ENCODE measurements around the gene FEZ2. TPM values are rescaled to one million over a fixed set of nuclear protein-coding genes. Genes with fewer than 3 reads are reported as not detected.

The FEZ2 gene
- total RNA-seq, 1 donor from 2014 or later = 38.3 TPM

DNA sequence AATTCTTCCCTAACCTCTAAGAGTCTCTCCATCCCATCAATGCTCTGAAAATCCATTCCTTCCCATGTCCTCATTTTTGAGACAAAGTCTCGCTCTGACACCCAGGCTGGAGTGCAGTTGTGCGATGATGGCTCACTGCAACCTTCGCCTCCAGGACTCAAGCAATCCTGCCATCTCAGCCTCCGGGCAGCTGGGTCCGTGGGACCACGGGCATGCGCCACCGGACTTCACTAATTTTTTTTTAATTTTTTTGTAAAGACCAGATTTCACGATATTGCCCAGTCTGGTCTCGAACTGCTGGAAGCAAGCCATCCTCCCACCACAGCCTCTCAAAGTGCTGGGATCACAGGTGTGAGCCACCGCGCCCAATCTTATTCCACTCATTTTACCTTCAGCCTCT, 1.6 kb downstream of the FEZ2 start:
- intact Hi-C loops (cut with DNase I) = loop anchor here (10.0 kb wide), 1 partner anchor 242 kb away; the partner anchor contains the start of gene CRIM1
- ATAC-seq (ENCODE audit: poor library complexity) (no peak), DNase-seq (no peak)

DNA sequence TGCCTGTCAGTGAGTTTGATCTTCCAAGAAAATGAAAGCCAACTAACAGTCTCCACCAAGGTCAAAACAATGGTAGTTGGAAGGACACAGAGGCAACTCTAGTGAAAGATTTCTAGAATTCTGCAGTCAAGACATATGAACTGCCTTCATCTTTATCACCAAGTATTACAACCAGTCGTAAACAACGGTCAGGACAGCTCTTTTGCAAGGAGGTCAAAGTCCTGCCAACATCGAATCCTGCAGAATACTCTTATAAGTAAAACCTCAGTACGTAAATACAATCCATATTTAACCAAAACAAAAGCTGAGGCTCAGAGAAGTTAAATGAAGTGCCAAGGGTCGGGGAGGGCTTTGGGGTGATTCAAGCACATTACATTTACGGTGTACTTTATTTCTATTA, 3.1 kb downstream of the FEZ2 start:
- no peak for ATAC-seq (ENCODE audit: poor library complexity)
- DNase-seq = no peak
- intact Hi-C loops (cut with DNase I) = loop anchor here (10.0 kb wide), 1 partner anchor 240 kb away; the partner anchor contains the start of gene CRIM1

DNA sequence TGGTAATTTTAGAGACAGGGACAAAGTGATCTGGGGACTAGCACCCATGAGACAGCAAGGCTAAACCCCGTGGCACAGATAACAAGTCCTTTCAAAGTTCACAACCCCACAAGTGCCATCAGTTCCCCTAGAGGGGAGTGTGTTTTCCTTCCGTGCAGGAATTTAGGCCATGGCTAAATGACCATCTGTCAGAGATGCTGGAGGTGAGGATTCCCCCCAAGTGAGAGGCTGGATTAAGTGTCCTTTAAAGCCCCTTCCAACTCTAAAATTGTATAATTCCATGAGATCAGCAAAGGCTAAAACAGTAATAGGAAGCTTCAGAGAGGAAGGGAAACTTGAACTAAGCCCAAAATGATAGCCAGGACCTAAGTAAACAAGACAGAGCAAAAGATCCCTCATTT, 8.7 kb downstream of the FEZ2 start:
- peak; percentile 80 for ATAC-seq (ENCODE audit: poor library complexity)

DNA sequence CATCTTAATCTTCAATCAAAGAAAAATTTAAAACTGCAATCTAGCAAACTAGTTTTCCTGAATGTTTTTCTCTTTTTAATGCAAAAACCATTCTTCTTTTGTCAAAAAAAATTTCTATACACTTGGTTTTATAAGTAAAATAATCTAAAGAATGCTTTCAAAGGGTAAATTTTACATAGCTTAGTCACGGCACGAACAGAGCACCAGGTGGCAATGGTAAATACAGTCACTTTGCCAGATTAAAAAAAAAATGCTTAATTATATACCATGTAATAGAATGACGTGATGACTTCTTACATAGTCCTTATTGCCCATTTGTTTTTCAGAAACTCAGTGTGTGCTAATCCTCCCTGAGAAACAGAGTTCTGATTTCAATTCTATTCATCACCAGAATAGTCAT, 10.4 kb downstream of the FEZ2 start:
- DNase-seq = no peak
- no peak for ATAC-seq (ENCODE audit: poor library complexity)
- intact Hi-C loops (cut with DNase I) = no loop called here

More for the DNA sequence above, 8.7 kb downstream of the FEZ2 start:
- DNase-seq = no peak
- intact Hi-C loops (cut with DNase I) = no loop called here

DNA sequence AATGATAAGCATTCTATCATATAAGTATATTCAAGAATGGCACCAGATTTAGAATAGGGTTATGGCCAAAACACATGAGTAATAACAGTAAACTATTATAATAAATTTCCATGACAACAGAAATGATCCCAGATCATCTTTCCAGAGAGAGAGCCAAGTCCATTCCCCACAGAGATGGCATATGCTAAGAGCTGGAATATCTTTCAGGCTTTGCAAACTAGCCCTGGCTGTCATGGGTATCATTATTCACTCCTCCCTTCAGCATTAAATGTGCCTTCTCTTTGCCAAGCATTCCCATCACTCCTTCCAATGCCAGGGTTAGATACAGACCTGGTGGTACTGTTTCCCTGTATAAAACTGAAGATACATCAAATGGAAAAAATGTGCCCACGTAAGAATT, 10.9 kb downstream of the FEZ2 start:
- DNase-seq = no peak
- intact Hi-C loops (cut with DNase I) = no loop called here
- no peak for ATAC-seq (ENCODE audit: poor library complexity)

DNA sequence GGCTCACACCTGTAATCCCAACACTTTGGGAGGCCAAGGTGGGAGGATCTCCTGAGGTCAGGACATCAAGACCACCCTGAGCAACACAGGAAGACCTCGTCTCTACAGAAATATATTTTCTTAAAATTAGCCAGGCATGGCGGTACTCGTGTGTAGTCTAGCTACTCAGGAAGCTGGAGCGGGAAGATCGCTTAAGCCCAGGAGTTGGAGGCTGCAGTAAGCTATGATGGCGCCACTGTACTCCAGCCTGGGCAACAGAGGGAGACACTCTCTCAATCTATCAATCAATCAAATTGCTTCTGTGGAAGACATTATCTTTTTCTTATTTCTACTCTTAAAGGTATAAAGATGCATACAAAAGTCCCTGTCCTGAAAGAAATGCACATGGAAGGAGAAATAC, 11.3 kb downstream of the FEZ2 start:
- DNase-seq (no peak), ATAC-seq (ENCODE audit: poor library complexity) (no peak)
- intact Hi-C loops (cut with DNase I) = no loop called here

DNA sequence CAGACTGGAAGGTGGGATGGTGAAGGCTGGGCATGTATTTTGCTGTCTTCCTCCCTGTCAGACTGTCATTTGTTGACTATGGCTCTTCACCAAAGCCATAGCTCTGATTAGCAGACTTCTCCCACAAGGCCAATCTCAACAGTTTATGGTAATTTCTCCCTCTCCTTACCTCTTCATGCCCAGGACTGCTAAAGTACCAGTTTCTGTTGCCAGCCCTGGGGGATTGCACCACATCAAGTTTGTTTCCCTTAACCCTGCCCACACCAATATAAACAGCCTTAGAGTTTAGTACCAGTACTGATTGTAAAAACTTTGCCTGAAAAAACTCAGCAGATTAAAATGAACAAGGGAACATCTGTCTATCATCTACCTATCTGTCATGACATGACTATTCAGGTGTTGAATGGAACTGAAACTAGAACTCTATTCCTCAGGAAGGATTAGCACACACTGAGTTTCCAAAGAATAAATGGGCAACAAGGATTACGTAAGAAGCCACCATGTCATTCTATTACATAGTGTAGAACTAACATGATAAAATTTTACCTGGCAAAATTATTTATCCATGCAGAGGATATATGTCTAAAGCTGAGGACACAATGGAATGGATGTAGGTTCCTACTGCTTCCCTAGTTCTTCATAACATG, 13.7 kb downstream of the FEZ2 start:
- ATAC-seq (ENCODE audit: poor library complexity) (no peak), DNase-seq (no peak)
- intact Hi-C loops (cut with DNase I) = no loop called here

DNA sequence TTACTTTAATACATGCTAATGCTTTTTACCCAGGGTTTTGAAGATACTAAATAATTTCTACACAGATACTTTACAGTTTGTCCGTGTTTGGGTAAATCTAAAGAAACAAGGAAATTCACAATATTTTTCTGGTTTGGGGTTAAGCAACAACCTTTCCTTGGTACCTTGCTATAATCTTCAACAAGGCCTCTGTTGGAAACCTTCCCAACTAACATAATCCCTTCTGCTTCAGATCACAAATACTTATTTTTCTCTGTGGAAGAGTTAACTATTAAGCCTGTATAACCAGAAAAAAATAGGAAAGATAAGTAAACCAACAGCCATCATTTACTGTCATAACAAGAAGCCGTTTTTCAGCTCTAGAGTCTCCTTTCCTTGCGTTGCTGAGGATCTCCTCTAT, 15.0 kb downstream of the FEZ2 start:
- DNase-seq (no peak), ATAC-seq (ENCODE audit: poor library complexity) (no peak)
- intact Hi-C loops (cut with DNase I) = no loop called here

DNA sequence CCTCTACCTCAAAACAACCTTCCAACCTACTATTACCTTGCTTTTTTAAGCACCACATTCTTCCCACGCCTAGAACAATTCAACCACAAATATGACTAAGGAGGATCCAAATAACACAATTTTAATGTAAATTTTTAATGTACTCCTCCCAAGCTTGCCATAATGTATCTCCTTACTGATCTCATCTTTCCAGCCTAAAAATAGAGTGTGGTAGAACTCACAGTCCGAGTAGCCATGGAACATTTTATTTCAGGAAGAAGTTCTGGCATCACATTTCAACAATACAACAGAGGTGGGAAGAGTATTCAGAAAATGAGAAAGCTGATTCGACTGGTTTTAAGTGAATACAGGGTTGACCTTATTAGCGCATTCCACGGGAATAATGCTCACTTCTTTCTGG, 15.4 kb downstream of the FEZ2 start:
- DNase-seq (no peak), ATAC-seq (ENCODE audit: poor library complexity) (no peak)
- intact Hi-C loops (cut with DNase I) = no loop called here

DNA sequence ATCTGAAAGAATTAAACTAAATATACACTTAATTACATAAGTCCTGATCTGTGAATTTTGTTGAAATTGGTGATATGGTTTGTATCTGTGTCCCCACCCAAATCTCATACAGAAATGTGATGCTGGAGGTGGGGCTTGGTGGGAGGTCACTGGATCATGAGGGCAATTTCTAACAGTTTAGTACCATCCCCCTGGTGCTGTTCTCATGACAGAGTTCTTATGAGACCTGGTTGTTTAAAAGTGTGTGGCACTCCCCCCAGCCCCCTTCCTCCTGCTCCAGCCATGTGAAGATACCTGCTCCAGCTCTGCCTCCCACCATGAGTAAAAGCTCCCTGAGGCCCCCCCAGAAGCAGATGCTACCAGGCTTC, 18.7 kb downstream of the FEZ2 start:
- intact Hi-C loops (cut with DNase I) = no loop called here
- ATAC-seq (ENCODE audit: poor library complexity) (no peak), DNase-seq (no peak)

DNA sequence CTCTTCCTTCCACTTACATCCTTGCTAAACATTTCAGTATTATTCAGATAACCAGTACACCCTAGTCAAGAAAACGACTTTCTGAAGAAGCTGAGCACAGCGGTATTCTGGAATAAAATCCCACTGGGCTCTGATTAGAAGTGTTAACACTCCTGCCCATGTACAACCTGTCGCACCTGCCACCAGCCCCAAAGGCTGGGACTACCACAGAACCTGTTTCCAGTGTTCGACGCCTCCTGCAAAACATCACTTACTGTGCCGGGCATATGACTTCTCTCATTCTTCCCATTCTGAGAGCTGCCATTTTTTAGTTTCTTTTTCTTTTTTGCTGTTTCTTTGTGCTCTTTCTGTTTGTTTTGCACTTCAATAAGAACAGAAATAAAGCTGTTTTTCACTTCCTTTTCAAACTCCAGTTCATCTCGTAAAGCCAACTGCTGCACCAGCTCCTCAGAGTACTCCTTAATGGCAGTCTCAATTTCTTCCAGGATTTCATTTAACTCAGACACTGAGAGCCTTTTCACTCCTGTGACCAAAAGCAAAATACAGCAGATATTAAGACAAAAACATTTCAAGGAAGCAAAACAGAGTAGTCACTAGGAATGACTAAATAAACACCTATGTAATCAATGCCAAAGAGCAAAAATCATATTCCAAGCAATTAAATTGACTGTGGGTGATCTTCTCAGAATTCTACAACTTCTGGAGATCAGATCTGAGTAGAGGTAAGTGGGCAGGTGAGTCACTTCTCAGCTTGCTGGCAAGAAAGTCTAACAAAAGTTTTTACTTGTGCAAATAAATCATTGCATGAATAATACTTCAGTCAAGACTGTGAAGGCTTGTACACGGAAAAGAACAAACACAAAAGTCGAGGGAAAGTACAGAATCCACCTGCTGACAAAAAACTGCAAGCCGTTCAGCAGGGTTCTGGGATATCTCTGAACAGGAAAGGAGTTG, 19.3 kb downstream of the FEZ2 start:
- no peak for ATAC-seq (ENCODE audit: poor library complexity)
- no peak for DNase-seq
- intact Hi-C loops (cut with DNase I) = no loop called here

DNA sequence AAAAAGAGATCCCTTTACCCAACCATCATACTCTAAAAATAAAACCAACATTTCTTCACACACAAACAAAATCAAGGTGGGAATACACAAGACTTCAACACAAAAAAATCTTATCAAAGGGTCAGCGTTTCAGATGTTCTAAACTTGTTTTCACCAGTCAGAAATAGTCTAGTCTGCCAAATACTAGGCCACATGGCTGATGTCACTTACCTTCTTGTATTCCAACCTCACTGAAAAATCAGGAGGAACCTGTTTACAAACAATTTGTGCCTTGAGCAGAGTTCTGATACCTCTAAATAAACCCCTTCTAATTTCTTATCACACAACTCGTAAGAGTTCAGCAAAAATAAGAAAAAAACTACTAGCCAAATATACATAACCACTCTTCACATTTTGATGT, 20.1 kb downstream of the FEZ2 start:
- no peak for DNase-seq
- ATAC-seq (ENCODE audit: poor library complexity) = no peak

DNA sequence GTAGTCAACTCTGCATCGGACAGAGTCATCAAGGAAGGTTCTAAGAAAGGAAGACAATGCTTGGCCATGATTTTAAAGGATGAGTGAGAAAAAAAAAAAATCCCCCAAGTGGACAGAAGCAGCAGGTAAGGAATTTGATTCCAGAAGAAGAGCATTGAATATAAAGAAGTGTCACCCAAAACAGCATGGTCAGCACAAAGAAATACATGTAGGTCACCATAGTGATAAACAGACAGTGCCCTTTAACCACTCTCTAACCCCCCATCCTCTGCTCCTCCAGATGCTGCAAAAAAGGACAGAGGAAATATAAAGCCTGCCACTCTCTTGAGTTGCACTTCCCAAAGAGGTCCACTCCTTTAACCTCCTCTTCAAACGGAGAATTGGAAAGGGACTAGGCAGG, 23.4 kb downstream of the FEZ2 start:
- no peak for DNase-seq
- ATAC-seq (ENCODE audit: poor library complexity) = no peak
- intact Hi-C loops (cut with DNase I) = no loop called here

More for the DNA sequence above, 20.1 kb downstream of the FEZ2 start:
- intact Hi-C loops (cut with DNase I) = no loop called here

DNA sequence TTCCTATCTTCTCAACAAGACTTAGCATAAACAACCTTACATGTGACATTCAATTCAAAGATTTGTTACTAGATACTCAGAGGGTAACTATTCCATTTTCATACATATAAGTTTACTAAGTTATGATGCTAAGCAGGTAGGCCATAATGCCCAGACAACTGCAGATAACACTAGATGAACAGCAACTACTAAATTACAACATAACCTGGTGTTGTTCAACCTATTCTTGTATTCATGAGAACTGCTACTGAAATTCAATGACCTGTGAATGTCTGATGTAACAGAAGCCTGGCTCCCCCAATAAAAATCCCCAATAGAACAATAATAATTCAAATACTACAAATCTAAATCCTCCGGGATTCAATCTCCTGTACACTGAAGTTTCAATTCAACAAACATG, 24.8 kb downstream of the FEZ2 start:
- DNase-seq (no peak), ATAC-seq (ENCODE audit: poor library complexity) (no peak)
- intact Hi-C loops (cut with DNase I) = no loop called here

DNA sequence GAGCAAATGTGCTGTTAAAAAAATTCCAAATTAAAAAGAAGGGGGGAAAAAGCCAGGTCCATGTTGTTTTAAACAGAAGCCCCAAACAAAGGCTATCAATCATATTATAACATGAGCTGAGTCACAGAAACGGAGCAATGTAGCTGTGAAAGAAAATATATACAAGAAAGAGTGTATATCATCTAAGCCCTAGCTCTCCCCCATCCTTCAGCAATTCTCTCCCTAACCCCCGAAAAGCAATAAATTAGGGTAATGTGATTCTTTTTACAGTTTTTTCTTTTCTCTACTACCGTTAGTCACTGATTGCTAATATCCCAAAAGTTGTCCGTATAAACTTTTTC, 25.3 kb downstream of the FEZ2 start:
- DNase-seq (no peak), ATAC-seq (ENCODE audit: poor library complexity) (no peak)
- intact Hi-C loops (cut with DNase I) = no loop called here

DNA sequence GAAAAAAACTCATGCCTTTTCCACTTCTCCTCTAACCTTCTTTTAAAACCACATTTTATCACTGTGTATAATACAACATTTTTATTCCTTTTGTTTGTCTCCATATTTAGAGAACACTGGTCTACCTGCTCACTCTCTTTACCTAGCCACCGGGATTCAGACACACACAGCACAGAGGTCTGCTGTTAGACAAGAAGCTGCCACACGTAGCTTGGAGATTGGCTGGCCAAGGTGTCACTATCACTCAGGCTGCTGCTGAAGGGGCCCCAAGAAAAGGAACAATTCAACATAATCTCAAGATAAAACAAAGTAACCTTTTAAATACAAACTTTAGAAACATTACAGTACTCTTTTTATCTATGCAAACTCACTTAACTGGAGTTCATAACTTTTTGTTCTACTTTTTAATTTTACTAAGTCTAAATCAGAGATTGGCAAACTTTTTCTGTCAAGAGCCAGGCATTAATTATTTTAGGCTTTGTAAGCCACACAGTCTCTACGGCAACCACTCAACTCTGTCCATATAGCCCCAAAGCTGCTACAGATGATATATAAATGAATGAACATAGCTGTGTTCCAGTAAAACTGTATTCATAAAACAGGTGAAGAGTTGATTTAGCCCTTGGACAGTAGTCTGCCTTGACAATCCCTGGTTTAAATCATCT, 25.8 kb downstream of the FEZ2 start:
- intact Hi-C loops (cut with DNase I) = no loop called here
- ATAC-seq (ENCODE audit: poor library complexity) (no peak), DNase-seq (no peak)

DNA sequence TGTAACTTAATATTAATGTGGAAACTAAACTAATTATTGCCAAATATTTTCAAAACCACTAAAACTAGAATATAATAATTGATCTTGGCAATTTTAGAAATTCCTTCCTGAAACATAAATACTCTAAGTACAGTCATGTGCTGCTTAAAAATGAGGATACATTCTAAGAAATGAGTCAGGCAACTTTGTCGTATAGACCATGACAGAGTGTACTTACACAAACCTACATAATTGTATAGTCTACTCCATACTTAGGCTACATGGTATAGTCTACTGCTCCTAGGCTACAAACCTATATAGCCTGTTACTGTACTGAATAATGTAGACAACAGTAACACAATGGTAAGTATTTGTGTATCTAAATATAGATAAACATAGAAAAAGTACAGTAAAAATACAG, 27.6 kb downstream of the FEZ2 start:
- ATAC-seq (ENCODE audit: poor library complexity) (no peak), DNase-seq (no peak)
- intact Hi-C loops (cut with DNase I) = no loop called here

DNA sequence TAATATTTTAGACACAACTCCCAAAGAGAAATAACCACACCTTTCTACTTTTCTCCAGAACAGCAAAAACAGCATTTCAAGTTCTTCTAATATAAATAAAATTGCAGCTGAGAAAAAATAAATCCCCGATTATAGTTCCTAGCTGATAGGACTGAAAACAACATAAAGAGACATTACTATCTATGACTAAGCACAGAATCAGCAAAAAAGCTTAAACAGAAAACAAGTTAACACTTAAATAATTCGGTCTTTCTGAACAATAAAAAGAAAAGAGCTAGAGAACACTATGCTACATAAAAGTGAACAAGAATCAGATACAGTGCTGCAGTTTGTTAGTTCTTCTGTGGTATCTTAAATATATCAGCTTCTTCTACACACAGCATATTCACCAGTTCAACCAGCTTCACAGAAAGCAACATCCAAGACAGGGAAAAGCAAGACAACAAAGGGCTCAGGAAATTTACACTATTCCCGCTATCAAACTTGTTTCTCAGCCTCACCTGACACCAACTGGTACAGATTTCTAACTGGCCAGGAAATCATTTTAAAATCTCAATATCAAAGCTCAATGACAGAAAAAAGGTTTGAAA, 28.6 kb downstream of the FEZ2 start:
- no peak for ATAC-seq (ENCODE audit: poor library complexity)
- DNase-seq = no peak
- intact Hi-C loops (cut with DNase I) = no loop called here

DNA sequence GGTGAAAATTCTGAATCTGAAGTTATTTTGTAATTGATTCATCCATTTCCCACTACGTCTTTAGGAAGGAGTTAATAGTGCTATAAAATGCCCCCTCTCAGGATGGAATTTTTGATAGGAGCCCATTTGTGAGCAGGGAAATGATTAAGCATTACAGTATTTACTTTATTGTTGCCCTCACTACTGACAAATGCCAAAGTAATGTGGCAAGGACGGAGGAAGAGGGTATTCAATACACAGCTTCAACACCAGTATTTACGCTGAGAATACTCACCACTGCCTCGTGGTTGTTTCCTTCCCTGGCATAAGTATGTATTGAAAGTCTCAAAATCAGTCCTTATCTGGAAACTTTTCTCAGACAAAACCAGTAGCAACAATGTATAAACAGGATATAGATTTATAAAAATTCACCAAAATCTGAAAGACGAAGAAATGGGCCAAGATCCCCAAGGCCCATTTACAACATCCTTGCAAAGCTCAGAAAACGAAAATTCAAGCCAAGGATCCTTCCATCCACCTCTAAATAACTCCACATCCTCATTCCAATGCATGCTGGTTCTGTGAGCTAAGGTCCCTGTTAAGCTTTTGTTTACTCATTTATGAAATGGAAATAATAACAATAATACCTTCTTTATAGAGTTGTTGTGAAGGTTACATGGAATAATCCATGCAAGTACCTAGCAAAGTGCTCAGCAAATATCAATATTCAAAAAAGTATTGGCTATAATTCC, 29.3 kb downstream of the FEZ2 start:
- no peak for DNase-seq
- intact Hi-C loops (cut with DNase I) = no loop called here
- no peak for ATAC-seq (ENCODE audit: poor library complexity)

All from Right ventricle myocardium superior (tissue), 1 donor.